Esophagus squamous epithelium (tissue), 5 donors: ENCODE measurements around the gene GRIK1. TPM values are rescaled to one million over a fixed set of nuclear protein-coding genes. Genes with fewer than 3 reads are reported as not detected.

ENCODE experiments used
- DNase-seq: peaks from one replicate; lab custom pipeline; 2025; lab: John Stamatoyannopoulos, UW
- H3K27ac ChIP-seq, 4 donors: fragments of 200-600 bp; sonication (generic); one replicate each; pipeline ENCODE4 v1.5.1; 2016 to 2019; ENCODE audit warnings: mild to moderate bottlenecking in 1 of 4
- H3K27me3 ChIP-seq, 4 donors: fragments of 200-600 bp; sonication (generic); 1 replicate in 3 of 4; 2 replicates in 1 of 4; pipeline versions ENCODE4 v1.5.1 to v1.6.0; 2017 to 2021; ENCODE audit warnings: antibody characterized with exemption in 1 of 4
- H3K36me3 ChIP-seq, 3 donors: fragments of 200-600 bp; sonication (generic); one replicate each; pipeline ENCODE4 v1.5.1; 2016 to 2019
- H3K4me1 ChIP-seq, 3 donors: fragments of 200-600 bp; sonication (generic); one replicate each; pipeline ENCODE4 v1.5.1; 2017 to 2019
- H3K4me3 ChIP-seq, 4 donors: fragments of 200-600 bp; sonication (generic); 1 replicate in 3 of 4; 2 replicates in 1 of 4; pipeline ENCODE4 v1.5.1; 2016 to 2019; ENCODE audit warnings: mild to moderate bottlenecking in 2 of 4, moderate library complexity in 1 of 4
- H3K9me3 ChIP-seq, 3 donors: fragments of 200-600 bp; sonication (generic); one replicate each; pipeline ENCODE4 v1.5.1; 2016 to 2019
- CTCF ChIP-seq, 6 experiments: fragments of 450-650 bp in 4 of 6; fragments of 200-600 bp in 2 of 6; sonication (generic) in 2 of 6; IDR thresholded peaks; one replicate each; pipeline ENCODE4 v1.5.1; 2016 to 2019; ENCODE audit warnings: antibody characterized with exemption in 6 of 6, mild to moderate bottlenecking in 4 of 6, moderate library complexity in 4 of 6
- POLR2A ChIP-seq, 4 donors: fragments of 450-650 bp; IDR thresholded peaks; one replicate each; pipeline ENCODE4 v1.6.1; 2017; ENCODE audit warnings: antibody characterized with exemption in 4 of 4, mild to moderate bottlenecking in 4 of 4, moderate library complexity in 3 of 4
- WGBS, 2 donors: methylation state at CpG; one replicate each; pipeline ENCODE4 v1.1.5; 2018; 5-methylcytosine and 5-hydroxymethylcytosine counted together
- intact Hi-C: fragments of 100-400 bp; cut with DNase I; formaldehyde crosslinking; loops from one replicate; pipeline ENCODE4 v1.15.0; 2022
- total RNA-seq, 4 donors: library from RNA; depleted of rRNA; stranded (reverse); fragments of >200 nt; gene quantifications; one replicate each; pipeline ENCODE4 v1.1.0, GENCODE V29; 2016
- donor health status: DM: yes; HTN: yes; CAD: no.

GRIK1 gene
- total RNA-seq, 4 donors from 2014 or later: 0.19 TPM; not detected in 3

- Histone ChIP-seq H3K4me1 (no peaks in the 10 kb centered on the region), H3K4me3 (no peak overlapping the region), H3K36me3 (no peaks in the 10 kb centered on the region), H3K27me3 (no peaks in the 10 kb centered on the region), H3K9me3 (no peaks in the 10 kb centered on the region), H3K27ac (no peak overlapping the region)
- DNase-seq: no peak
- TF ChIP-seq POLR2A (IDR thresholded peaks at IDR 0.05) (no peak), CTCF (IDR thresholded peaks at IDR 0.05) (no peak)
- 73 to 77% methylated on average over 3 of the region's 3 CpGs for WGBS, 2 donors
- intact Hi-C loops: no loop called here
Measured at GRCh38 chr21:29789393-29789792, 150.4 kb downstream of the GRIK1 start.

- intact Hi-C loops: no loop called here
- no peak for TF ChIP-seq POLR2A (IDR thresholded peaks at IDR 0.05)
- no peak for TF ChIP-seq CTCF (IDR thresholded peaks at IDR 0.05)
- Histone ChIP-seq H3K36me3 (no peaks in the 10 kb centered on the region), H3K4me1 (no peaks in the 10 kb centered on the region), H3K9me3 (no peaks in the 10 kb centered on the region), H3K27ac (no peak overlapping the region), H3K4me3 (no peak overlapping the region), H3K27me3 (no peaks in the 10 kb centered on the region)
- DNase-seq: no peak
- 73 to 94% methylated on average over 2 of the region's 2 CpGs for WGBS, 2 donors
Measured at GRCh38 chr21:29788752-29789151, 151.0 kb downstream of the GRIK1 start.

- no peak for DNase-seq
- intact Hi-C loops: no loop called here
- Histone ChIP-seq H3K36me3 (no peaks in the 10 kb centered on the region), H3K27me3 (no peaks in the 10 kb centered on the region), H3K27ac (no peak overlapping the region), H3K4me3 (no peak overlapping the region), H3K4me1 (no peaks in the 10 kb centered on the region), H3K9me3 (no peaks in the 10 kb centered on the region)
- WGBS, 2 donors: 61 to 66% methylated on average over 5 of the region's 5 CpGs
- no peak for TF ChIP-seq CTCF (IDR thresholded peaks at IDR 0.05)
- TF ChIP-seq POLR2A (IDR thresholded peaks at IDR 0.05): no peak
Measured at GRCh38 chr21:29787361-29787909, 152.4 kb downstream of the GRIK1 start.

- no peaks in the 10 kb centered on the region for H3K36me3 ChIP-seq
- H3K27me3 ChIP-seq: no peaks in the 10 kb centered on the region
- H3K4me1 ChIP-seq: no peaks in the 10 kb centered on the region
- DNase-seq: no peak
- no peaks in the 10 kb centered on the region for H3K9me3 ChIP-seq
- no peak overlapping the region for H3K27ac ChIP-seq
- no peak overlapping the region for H3K4me3 ChIP-seq
- intact Hi-C loops: no loop called here
- TF ChIP-seq CTCF (IDR thresholded peaks at IDR 0.05): no peak
- no peak for TF ChIP-seq POLR2A (IDR thresholded peaks at IDR 0.05)
- 47 to 54% methylated on average over 4 of the region's 4 CpGs for WGBS, 2 donors
Measured at GRCh38 chr21:29786496-29787360, 153.1 kb downstream of the GRIK1 start.

GRCh38 chr21:29777160-29777559 lies 162.6 kb downstream of the GRIK1 start:
- Histone ChIP-seq H3K4me1 (no peaks in the 10 kb centered on the region), H3K4me3 (no peak overlapping the region), H3K36me3 (no peaks in the 10 kb centered on the region), H3K9me3 (no peaks in the 10 kb centered on the region), H3K27ac (no peak overlapping the region), H3K27me3 (no peaks in the 10 kb centered on the region)
- intact Hi-C loops: no loop called here
- 59 to 75% methylated on average over 2 of the region's 2 CpGs for WGBS, 2 donors
- no peak for DNase-seq
- TF ChIP-seq POLR2A (IDR thresholded peaks at IDR 0.05): no peak
- TF ChIP-seq CTCF (IDR thresholded peaks at IDR 0.05): no peak
